Mesenteric fat pad (tissue), 1 donor: ENCODE measurements around the gene ICE2. TPM values are rescaled to one million over a fixed set of nuclear protein-coding genes. Genes with fewer than 3 reads are reported as not detected.

Experiments used
- DNase-seq: peaks from one replicate; pipeline ENCODE4 v3.0.0-alpha.2; 2020; ENCODE audit warnings: low spot score
- total RNA-seq: library from RNA; stranded (reverse); fragmentation: NEBNext Ultra II Directional; extraction: Animal tissue kit (Norgen Biotek cat#: 25700); gene quantifications from one replicate; pipeline ENCODE4 v1.2.1, GENCODE V29; 2021
- donor health status: DM: yes; HTN: yes; CAD: no.

Gene ICE2
- total RNA-seq, 1 donor from 2014 or later: 43.1 TPM

- DNase-seq: no peak
These were observed 106.2 kb downstream of the ICE2 start for GRCh38 chr15:60372756-60373155.

GRCh38 chr15:60372227-60372626, 106.7 kb downstream of the ICE2 start:
- DNase-seq: no peak

GRCh38 chr15:60371175-60372051, 107.5 kb downstream of the ICE2 start:
- no peak for DNase-seq

DNA sequence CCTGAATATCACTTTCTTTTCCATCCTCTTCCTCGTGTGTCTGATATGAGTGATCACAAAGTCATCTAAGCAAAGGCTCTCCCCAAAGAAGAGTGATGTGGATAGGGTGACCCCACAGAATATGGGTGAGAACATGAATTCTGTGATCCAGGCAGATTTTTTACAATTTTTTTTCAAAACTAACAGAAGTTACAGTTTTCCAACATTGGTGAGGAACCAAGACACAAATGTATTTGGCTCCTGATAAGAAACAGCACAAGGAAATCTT, 108.1 kb downstream of the ICE2 start:
- DNase-seq: no peak

GRCh38 chr15:60370105-60370868, 108.7 kb downstream of the ICE2 start:
- no peak for DNase-seq

DNA sequence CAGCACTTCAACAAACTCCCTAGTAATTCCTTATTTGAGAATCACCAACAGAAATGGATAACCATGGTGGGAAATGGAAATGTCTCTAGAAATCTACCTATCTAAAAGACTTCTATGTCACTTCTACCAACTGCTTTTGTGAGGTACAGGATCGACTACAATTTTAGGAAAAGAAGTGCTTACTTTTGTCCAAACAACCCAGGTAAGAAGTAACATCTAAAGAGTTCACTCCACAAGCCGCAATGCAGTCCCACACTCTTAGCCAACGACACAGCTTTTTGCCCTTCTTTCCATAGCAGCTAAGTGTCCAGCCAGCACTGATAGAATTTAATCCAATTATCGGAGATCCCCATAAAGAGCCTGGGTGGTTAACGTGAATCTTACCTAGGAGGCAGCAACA, 109.2 kb downstream of the ICE2 start:
- DNase-seq: no peak

Other genes starting within 250 kb of the ICE2 start
- 1,205 TPM for gene ANXA2, start 81.2 kb downstream of the ICE2 start, total RNA-seq